Gastrocnemius medialis (tissue), 4 donors: ENCODE measurements around the gene RNF144A. TPM values are rescaled to one million over a fixed set of nuclear protein-coding genes. Genes with fewer than 3 reads are reported as not detected.

Source experiments
- ATAC-seq, 2 donors: fragments of 150-250 bp; one replicate each; pipeline ENCODE4 v1.9.1; 2016
- DNase-seq, 2 donors: peaks; one replicate each; pipeline ENCODE4 v3.0.0-alpha.2; 2019
- H3K27ac ChIP-seq, 4 donors: fragments of 200-600 bp; sonication (generic); 1 replicate in 1 of 4; 2 replicates in 3 of 4; pipeline ENCODE4 v1.5.1; 2016 to 2018; ENCODE audit warnings: mild to moderate bottlenecking in 2 of 4, moderate library complexity in 1 of 4
- H3K27me3 ChIP-seq, 3 donors: fragments of 200-600 bp; sonication (generic) in 2 of 3; 1 replicate in 1 of 3; 2 replicates in 2 of 3; pipeline versions ENCODE4 v1.5.1 to v1.6.0; 2016 to 2019; ENCODE audit warnings: mild to moderate bottlenecking in 1 of 3, moderate library complexity in 1 of 3
- H3K36me3 ChIP-seq, 2 donors: fragments of 200-600 bp; sonication (generic) in 1 of 2; one replicate each; pipeline ENCODE4 v1.5.1; 2017 to 2018
- H3K4me1 ChIP-seq, 2 donors: fragments of 200-600 bp; sonication (generic) in 1 of 2; one replicate each; pipeline ENCODE4 v1.5.1; 2016 to 2017; ENCODE audit warnings: mild to moderate bottlenecking in 2 of 2
- H3K4me3 ChIP-seq, 4 donors: fragments of 200-600 bp; sonication (generic) in 3 of 4; 1 replicate in 1 of 4; 2 replicates in 3 of 4; pipeline ENCODE4 v1.5.1; 2016 to 2019; ENCODE audit warnings: mild to moderate bottlenecking in 2 of 4
- H3K9me3 ChIP-seq, 3 donors: fragments of 200-600 bp; sonication (generic) in 2 of 3; 1 replicate in 1 of 3; 2 replicates in 2 of 3; pipeline ENCODE4 v1.5.1; 2016 to 2019
- POLR2A ChIP-seq, 2 donors: fragments of 450-650 bp; IDR thresholded peaks; one replicate each; pipeline ENCODE4 v1.6.1; 2017; ENCODE audit warnings: antibody characterized with exemption in 2 of 2, mild to moderate bottlenecking in 2 of 2, moderate library complexity in 2 of 2
- in situ Hi-C, 4 donors: fragments of 200-750 bp; cut with MboI; loops; one replicate each; pipeline versions ENCODE4 v1.15.0 to v1.8.0; 2017; ENCODE audit warnings: low sequenced_read_pairs in 4 of 4
- intact Hi-C: fragments of 100-400 bp; cut with DNase I; formaldehyde crosslinking; loops from one replicate; pipeline ENCODE4 v1.15.1; 2023; ENCODE audit warnings: low total_unique reads
- total RNA-seq, 4 donors: library from RNA; depleted of rRNA; stranded (reverse); fragments of >200 nt; gene quantifications; one replicate each; pipeline versions ENCODE4 v1.1.0 to v1.2.3, GENCODE V29; 2016
- TF ChIP-seq, protein P1 (sequence below), 5 experiments: fragments of 450-650 bp in 3 of 5; fragments of 200-600 bp in 2 of 5; sonication (generic) in 2 of 5; IDR thresholded peaks in 4 of 5; conservative IDR thresholded peaks in 1 of 5; 1 replicate in 4 of 5; 2 replicates in 1 of 5; pipeline ENCODE4 v1.5.1; 2016 to 2019; ENCODE audit warnings: antibody characterized with exemption in 5 of 5, mild to moderate bottlenecking in 3 of 5, moderate library complexity in 3 of 5

The RNF144A gene
- total RNA-seq, 4 donors from 2014 or later = 4.9 to 16.2 (median 10.2) TPM

DNA sequence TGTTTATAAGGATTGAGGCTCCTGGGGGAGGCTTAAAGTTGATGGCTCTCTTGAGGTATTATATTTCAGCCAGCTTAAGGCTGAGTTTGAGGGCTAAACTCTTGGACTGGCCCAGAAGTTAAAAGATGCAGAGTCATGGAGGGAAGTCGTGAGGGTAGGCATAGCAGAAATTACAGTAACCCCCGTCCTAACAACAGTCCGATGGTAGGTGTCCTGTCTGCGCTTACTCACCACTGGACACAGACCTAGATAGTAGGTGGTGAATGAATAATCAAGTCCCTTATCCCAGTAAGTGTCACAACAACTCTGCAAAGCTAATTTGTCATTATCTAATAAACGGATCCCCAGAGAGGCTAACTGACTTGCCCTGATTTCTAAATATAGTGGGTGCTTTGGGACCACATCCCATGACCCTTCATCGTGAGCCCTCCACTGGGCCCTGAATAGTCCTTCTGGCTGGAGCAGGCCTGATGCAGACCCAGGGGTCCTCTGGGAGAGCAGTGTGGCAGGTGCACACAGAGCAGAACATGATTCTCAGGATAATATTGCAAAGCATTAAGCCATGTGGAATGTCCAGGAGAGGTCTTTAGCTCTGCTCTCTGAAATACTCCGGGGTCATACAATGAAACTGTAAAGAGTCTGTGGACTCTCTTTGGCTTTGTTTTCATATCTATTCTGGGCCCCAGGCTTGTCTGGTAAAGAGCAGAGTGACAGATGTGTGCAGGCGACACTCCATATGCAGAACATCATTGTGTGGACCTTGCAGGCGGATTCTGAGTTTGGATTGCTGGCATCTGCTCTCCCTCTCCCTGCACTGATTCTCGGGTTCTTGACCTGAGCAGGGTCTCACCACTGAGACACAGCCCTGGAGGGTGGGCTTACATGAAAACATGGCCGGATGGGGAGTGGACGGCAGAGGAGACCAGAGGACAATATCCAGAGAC lies 98.1 kb downstream of the RNF144A start:
- Histone ChIP-seq H3K9me3 (no peaks in the 10 kb centered on the region), H3K27me3 (no peaks in the 10 kb centered on the region), H3K4me3 (no peak overlapping the region), H3K27ac (peak overlapping the region; percentile 46 to 78 (median 66)), H3K4me1 (peaks cover 55 to 72% of the 10 kb centered on the region in 2 donors), H3K36me3 (peaks cover 0 to under 1% of the 10 kb centered on the region in 2 donors)
- ATAC-seq (peak; percentile 43 to 53), DNase-seq (no peak)
- TF ChIP-seq, protein P1, sequence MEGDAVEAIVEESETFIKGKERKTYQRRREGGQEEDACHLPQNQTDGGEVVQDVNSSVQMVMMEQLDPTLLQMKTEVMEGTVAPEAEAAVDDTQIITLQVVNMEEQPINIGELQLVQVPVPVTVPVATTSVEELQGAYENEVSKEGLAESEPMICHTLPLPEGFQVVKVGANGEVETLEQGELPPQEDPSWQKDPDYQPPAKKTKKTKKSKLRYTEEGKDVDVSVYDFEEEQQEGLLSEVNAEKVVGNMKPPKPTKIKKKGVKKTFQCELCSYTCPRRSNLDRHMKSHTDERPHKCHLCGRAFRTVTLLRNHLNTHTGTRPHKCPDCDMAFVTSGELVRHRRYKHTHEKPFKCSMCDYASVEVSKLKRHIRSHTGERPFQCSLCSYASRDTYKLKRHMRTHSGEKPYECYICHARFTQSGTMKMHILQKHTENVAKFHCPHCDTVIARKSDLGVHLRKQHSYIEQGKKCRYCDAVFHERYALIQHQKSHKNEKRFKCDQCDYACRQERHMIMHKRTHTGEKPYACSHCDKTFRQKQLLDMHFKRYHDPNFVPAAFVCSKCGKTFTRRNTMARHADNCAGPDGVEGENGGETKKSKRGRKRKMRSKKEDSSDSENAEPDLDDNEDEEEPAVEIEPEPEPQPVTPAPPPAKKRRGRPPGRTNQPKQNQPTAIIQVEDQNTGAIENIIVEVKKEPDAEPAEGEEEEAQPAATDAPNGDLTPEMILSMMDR (IDR thresholded peaks at IDR 0.05 in 4 of 5, conservative IDR thresholded peaks at IDR 0.05 in 1 of 5) = no peak
- TF ChIP-seq POLR2A (IDR thresholded peaks at IDR 0.05) = no peak
- in situ Hi-C loops = no loop called here
- intact Hi-C loops = no loop called here

DNA sequence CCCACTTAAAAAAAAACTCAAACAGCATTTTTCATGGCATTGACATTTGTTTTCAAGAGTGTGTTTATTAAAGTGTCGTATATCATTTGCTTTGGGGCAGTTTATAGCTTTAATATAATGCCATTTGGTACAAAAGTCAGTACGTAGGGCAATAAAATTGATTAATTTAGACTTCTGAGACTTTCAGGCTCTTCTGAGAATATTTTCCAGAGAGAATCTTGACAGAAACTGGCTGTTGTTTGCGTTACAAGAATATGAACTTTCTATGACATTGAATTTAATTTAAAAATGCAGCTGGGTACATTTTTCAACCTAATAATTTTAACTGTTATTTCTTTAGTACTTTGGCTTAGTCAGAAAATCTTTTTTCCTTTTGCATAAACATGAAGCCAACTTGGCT lies 98.9 kb downstream of the RNF144A start:
- H3K27me3 ChIP-seq = no peaks in the 10 kb centered on the region
- in situ Hi-C loops (no loop called here), intact Hi-C loops (no loop called here)
- no peak for TF ChIP-seq POLR2A (IDR thresholded peaks at IDR 0.05)
- TF ChIP-seq, protein P1 (IDR thresholded peaks at IDR 0.05 in 4 of 5, conservative IDR thresholded peaks at IDR 0.05 in 1 of 5) = no peak
- H3K4me3 ChIP-seq = no peak overlapping the region
- peaks cover 0 to 9% of the 10 kb centered on the region in 2 donors for H3K36me3 ChIP-seq
- ATAC-seq (no peak), DNase-seq (no peak)
- peaks cover 46 to 65% of the 10 kb centered on the region in 2 donors for H3K4me1 ChIP-seq
- H3K27ac ChIP-seq = peak overlapping the region; percentile 46 to 78 (median 66)
- no peaks in the 10 kb centered on the region for H3K9me3 ChIP-seq

DNA sequence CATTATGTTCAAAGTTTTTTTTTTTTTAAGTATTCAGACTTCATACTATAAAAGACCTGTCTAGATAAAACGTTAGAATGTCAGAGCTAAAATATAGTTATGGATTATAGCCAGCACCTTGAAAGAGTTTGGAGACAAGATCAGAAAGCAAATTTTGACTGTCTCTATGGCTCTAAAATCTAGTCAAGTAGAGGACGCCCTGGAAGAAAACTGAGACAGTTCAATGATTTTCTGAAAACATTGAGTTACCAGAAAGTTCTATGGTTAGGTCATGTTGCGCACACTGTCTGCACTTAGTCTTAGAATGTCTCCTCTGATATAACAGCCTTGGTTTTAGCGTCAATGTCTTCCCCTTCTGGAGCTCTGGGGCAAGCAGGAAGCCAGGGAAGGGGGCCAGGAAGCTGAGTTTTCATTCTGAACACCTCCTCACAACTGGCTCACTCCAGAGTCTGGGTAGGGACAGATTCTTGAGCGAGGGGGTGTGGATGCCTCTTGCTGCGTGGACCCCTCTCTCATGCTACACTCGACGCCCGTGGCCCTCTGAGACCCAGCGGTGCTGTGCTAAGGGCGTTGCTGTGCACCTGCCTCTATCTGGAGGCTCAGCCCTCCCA lies 99.5 kb downstream of the RNF144A start:
- intact Hi-C loops (no loop called here), in situ Hi-C loops (no loop called here)
- Histone ChIP-seq H3K36me3 (peaks cover 0 to 9% of the 10 kb centered on the region in 2 donors), H3K4me1 (peaks cover 47 to 63% of the 10 kb centered on the region in 2 donors), H3K4me3 (no peak overlapping the region), H3K27ac (peak overlapping the region; percentile 1 to 78 (median 58)), H3K27me3 (no peaks in the 10 kb centered on the region), H3K9me3 (no peaks in the 10 kb centered on the region)
- TF ChIP-seq, protein P1 (IDR thresholded peaks at IDR 0.05 in 4 of 5, conservative IDR thresholded peaks at IDR 0.05 in 1 of 5) = no peak
- no peak for TF ChIP-seq POLR2A (IDR thresholded peaks at IDR 0.05)
- ATAC-seq (no peak), DNase-seq (no peak)

DNA sequence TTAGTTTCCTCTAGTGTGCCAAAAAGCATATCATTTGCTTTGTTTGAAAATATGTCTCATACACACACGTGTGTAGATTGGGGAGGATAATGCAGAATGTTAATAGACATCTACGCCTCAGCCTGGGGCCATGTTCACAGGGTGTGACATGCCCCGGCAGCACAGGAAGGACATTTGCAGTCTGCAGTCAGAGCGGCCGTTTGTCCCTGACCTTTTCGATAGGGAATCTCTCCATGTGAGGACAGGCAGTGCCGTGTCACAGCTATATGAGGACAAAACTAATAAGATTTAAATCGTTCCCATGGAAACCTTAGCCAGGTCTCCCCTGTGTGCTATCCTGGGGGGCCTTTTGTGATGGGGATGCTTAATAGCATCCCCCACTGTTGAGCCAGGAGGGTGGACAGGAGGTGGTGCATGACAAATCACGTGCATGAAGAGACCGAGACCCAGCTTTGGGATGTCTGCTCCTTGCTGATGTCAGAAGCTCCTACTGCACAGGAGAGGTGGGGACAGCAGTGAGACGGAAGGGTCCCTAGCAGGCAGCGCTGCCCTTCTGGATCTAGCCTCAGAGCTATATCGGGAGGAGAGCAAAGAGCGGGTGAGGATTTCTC lies 100.6 kb downstream of the RNF144A start:
- in situ Hi-C loops = no loop called here
- no peak for TF ChIP-seq POLR2A (IDR thresholded peaks at IDR 0.05)
- TF ChIP-seq, protein P1 (IDR thresholded peaks at IDR 0.05 in 4 of 5, conservative IDR thresholded peaks at IDR 0.05 in 1 of 5) = no peak
- H3K4me1 ChIP-seq = peaks cover 56 to 63% of the 10 kb centered on the region in 2 donors
- H3K36me3 ChIP-seq = peaks cover 0 to 9% of the 10 kb centered on the region in 2 donors
- no peak for DNase-seq
- H3K27me3 ChIP-seq = no peaks in the 10 kb centered on the region
- ATAC-seq = no peak
- intact Hi-C loops = no loop called here
- H3K4me3 ChIP-seq = no peak overlapping the region
- no peaks in the 10 kb centered on the region for H3K9me3 ChIP-seq
- peak overlapping the region in 1 of 4 donors; percentile 31 for H3K27ac ChIP-seq
